Duodenal mucosa (tissue), 2 donors: ENCODE data around the gene KRI1.

Experiments
- H3K27ac ChIP-seq: one replicate; pipeline ENCODE4 v1.7.0; 2013; ENCODE audit warnings: low read depth, low read length
- H3K27me3 ChIP-seq, 2 donors: one replicate each; pipeline ENCODE4 v1.7.0; 2013; ENCODE audit warnings: low read length in 2 of 2, control low read depth in 1 of 2; ENCODE audit not compliant: insufficient read depth in 2 of 2, control insufficient read depth in 1 of 2
- H3K36me3 ChIP-seq, 2 donors: one replicate each; pipeline ENCODE4 v1.7.0; 2013; ENCODE audit warnings: low read length in 2 of 2, control low read depth in 1 of 2; ENCODE audit not compliant: insufficient read depth in 2 of 2, control insufficient read depth in 1 of 2
- H3K4me1 ChIP-seq, 2 donors: one replicate each; pipeline ENCODE4 v1.7.0; 2013; ENCODE audit warnings: low read length in 2 of 2, control low read depth in 1 of 2; ENCODE audit not compliant: insufficient read depth in 2 of 2, control insufficient read depth in 1 of 2
- H3K4me3 ChIP-seq, 2 donors: one replicate each; pipeline ENCODE4 v1.7.0; 2013; ENCODE audit warnings: low read length in 2 of 2, low read depth in 1 of 2
- H3K9ac ChIP-seq, 2 donors: one replicate each; pipeline ENCODE4 v1.7.0; 2013; ENCODE audit warnings: low read length in 2 of 2, low read depth in 1 of 2
- H3K9me3 ChIP-seq, 2 donors: one replicate each; pipeline ENCODE4 v1.7.0; 2013; ENCODE audit warnings: low read length in 2 of 2, control low read depth in 1 of 2; ENCODE audit not compliant: control insufficient read depth in 1 of 2

The KRI1 gene

DNA sequence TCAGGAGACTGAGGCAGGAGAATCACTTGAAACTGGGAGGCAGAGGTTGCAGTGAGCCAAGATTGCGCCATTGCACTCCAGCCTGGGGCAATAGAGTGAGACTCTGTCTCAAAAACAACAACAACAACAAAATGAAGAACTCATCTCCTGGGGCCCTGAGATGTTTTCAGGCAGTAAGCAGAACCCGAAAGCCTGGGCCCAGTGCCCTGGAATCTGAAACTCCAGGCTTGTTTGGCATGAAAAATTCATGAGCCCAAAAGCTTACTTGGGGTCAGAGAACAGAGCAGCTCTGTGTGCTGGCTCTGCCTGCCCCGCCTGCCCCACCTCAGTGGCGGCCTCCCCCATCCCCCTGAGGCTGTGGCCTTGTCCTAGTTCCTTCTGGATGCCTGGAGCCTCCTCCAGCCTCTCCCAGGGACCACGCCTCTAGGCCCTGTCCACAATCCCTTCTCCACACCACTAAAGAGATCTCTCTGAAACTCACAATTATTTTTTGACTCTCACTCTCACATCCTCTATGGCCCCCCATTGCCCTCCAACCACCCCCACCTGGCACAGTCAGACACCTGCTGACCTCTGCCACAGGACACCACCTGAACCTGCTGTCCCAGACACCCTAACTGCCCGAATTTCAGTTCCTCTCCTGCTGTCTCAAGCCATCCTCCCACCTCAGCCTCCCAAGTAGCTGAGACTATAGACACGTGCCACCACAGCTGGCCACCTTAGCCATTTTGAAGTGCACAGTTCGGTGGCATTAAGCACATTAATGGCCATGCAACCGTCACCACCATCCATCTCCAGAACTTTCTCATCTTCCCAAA lies 28.2 kb upstream of the KRI1 start:
- H3K4me1 ChIP-seq = peaks cover 6 to 18% of the 10 kb centered on the region in 2 donors
- no peak overlapping the region for H3K4me3 ChIP-seq
- no peak overlapping the region for H3K27ac ChIP-seq
- H3K27me3 ChIP-seq = no peaks in the 10 kb centered on the region
- H3K36me3 ChIP-seq = no peaks in the 10 kb centered on the region
- no peaks in the 10 kb centered on the region for H3K9me3 ChIP-seq
- H3K9ac ChIP-seq = no peak overlapping the region

DNA sequence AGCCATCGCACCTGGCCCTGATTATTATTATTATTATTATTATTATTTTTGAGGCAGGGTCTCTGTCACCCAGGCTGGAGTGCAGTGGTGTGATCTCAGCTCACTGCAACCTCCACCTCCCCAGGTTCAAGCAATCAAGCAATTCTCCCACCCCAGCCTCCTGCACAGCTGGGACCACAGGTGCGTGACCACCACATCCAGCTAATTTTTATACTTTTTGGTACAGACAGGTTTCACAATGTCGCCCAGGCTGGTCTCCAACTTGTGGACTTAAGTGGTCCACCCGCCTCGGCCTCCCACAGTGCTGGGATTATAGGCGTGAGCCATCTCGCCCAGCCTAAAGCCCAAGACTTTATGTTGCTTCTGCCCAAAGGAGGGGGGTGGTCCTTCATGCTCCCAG lies 27.3 kb upstream of the KRI1 start:
- Histone ChIP-seq H3K27me3 (no peaks in the 10 kb centered on the region), H3K36me3 (no peaks in the 10 kb centered on the region), H3K4me1 (peaks cover 6 to 18% of the 10 kb centered on the region in 2 donors), H3K9me3 (no peaks in the 10 kb centered on the region), H3K9ac (no peak overlapping the region), H3K4me3 (no peak overlapping the region), H3K27ac (no peak overlapping the region)

DNA sequence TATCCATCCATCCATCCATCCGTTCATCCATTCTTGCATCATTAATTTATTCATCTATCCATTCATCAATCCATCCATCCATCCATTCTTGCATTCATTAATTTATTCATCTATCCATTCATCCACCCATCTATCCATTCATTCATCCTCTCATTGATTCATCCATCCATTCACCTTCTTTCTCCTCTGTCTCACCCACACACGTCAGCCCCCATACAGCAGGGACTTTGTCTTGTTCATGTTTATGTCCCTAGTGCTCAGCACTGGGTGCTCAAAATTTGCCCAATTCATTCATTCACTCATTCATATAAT lies 22.0 kb upstream of the KRI1 start:
- Histone ChIP-seq H3K4me3 (no peak overlapping the region), H3K4me1 (no peaks in the 10 kb centered on the region), H3K9me3 (no peaks in the 10 kb centered on the region), H3K9ac (no peak overlapping the region), H3K27ac (no peak overlapping the region), H3K36me3 (peaks cover 3 to 8% of the 10 kb centered on the region in 2 donors), H3K27me3 (no peaks in the 10 kb centered on the region)

DNA sequence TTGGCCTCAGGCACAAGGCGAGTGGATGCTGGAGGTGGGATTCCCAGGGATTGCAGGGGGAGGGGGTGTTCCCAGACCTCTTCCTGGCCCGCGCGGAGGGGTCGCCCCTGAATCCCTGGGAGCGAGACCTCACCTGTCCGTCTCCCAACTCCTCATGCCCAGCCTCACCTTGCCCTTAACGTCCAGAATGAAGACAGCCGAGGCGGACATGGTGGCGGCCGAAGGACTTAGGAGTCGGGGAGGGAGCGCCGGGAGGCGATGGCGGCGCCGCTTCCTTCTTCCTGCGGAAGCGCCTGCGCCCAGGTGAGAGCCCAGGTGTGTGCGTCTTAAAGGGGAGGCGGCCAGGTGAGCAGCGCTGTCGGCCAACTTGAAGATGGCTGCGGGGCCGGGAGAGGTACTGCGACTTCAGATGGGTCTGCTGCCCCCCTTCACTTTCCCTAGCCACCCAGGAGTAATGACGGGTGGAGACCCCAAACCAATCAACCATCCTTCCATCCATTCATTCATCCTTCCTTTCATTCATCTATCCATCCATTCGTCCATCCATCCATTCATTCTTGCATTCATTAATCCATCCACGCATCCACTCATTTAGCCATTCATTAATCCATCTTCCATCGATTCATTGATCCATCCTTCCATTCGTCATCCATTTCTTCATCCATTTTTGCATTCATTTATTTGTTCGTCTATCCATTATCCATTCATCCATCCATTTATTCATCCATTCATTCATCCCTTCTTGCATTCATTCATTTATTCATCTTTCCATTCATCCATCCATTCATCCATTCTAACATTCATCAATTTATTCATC lies 21.4 kb upstream of the KRI1 start, which contains the start of gene AP1M2:
Gene AP1M2, minus strand, starts transcription at position 291 of the 817 bp plus-strand sequence. Its CDS starts 81 bp downstream, at position 210.
- no peaks in the 10 kb centered on the region for H3K9me3 ChIP-seq
- H3K4me3 ChIP-seq = peak within 1 kb of the TSS; percentile 79 to 86
- no peaks in the 10 kb centered on the region for H3K27me3 ChIP-seq
- no peaks in the 10 kb centered on the region for H3K4me1 ChIP-seq
- H3K27ac ChIP-seq = no peak within 1 kb of the TSS
- H3K9ac ChIP-seq = peak within 1 kb of the TSS; percentile 74 to 80
- H3K36me3 ChIP-seq = peaks cover 3 to 8% of the 10 kb centered on the region in 2 donors

DNA sequence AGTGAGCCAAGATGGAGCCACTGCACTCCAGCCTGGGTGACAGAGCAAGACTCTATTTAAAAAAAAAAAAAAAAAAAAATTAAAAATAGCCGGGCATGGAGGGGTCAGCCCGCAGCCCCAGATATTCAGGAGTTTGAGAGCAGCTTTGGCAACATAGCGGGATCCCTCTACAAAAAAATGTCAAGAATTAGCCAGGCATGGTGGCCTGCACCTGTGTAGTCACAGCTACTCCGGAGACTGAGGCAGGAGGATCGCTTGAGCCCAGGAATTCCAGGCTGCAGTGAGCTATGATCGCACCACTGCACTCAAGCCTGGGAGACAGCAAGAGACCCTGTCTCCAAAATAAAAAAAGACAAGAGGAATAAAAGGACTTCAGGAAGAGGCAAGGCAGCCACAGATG lies 20.6 kb upstream of the KRI1 start:
- Histone ChIP-seq H3K9ac (peak overlapping the region; percentile 74 to 80), H3K36me3 (peaks cover 6 to 9% of the 10 kb centered on the region in 2 donors), H3K27ac (no peak overlapping the region), H3K4me1 (peaks cover 0 to 3% of the 10 kb centered on the region in 2 donors), H3K27me3 (no peaks in the 10 kb centered on the region), H3K9me3 (no peaks in the 10 kb centered on the region), H3K4me3 (peak overlapping the region; percentile 79 to 86)

DNA sequence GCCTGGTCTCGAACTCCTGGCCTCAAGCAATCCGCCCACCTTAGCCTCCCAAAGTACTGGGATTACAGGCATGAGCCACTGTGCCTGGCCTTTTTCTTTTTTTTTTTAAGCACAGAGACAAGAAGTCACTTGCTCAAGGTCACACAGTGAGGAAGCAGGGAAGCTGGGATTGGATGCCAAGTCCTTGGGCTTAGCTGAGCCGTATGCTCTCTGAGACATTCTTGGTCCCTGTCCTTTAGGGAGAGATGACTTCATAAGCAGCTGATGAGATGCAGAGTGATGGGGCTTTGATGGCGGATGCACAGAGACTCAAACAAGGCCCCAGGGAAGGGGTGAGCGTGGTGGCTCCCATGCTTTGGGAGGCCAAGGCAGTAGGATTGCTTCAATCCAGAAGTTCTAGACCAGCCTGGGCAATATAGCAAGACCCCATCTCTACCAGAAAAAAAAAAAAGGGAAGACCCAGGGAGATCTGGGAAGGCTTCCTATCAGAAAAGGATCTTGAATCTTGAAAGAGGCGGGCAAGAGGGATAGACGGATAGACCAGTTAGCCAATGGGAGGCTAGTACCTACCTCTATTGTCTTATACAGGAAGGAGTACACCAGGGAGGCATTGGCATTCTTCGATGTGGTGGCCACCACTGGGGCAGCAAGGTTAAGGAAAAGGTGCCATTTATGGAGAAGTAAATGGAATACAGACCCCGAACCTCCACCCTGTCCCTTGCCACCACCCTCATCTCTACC lies 17.4 kb upstream of the KRI1 start:
- no peak overlapping the region for H3K27ac ChIP-seq
- H3K36me3 ChIP-seq = peaks cover 12 to 17% of the 10 kb centered on the region in 2 donors
- H3K4me1 ChIP-seq = peaks cover 0 to 7% of the 10 kb centered on the region in 2 donors
- H3K9ac ChIP-seq = no peak overlapping the region
- no peaks in the 10 kb centered on the region for H3K9me3 ChIP-seq
- H3K4me3 ChIP-seq = no peak overlapping the region
- H3K27me3 ChIP-seq = no peaks in the 10 kb centered on the region

DNA sequence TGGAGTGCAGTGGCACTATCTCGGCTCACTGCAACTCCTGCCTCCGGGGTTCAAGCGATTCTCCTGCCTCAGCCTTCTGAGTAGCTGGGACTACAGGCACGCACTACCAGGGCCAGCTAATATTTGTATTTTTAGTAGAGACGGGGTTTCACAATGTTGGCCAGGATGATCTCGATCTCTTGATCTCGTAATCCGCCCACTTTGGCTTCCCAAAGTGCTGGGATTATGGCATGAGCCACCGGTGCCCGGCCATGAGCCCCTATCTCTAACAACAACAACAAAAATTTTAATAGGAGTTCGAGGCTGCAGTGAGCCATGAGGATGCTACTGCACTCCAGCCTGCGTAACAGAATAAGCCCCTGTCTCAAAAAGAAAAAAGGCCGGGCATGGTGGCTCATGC lies 16.3 kb upstream of the KRI1 start:
- Histone ChIP-seq H3K9me3 (no peaks in the 10 kb centered on the region), H3K27me3 (no peaks in the 10 kb centered on the region), H3K4me1 (peaks cover 0 to 7% of the 10 kb centered on the region in 2 donors), H3K36me3 (peaks cover 12 to 21% of the 10 kb centered on the region in 2 donors), H3K4me3 (no peak overlapping the region), H3K9ac (no peak overlapping the region), H3K27ac (no peak overlapping the region)

DNA sequence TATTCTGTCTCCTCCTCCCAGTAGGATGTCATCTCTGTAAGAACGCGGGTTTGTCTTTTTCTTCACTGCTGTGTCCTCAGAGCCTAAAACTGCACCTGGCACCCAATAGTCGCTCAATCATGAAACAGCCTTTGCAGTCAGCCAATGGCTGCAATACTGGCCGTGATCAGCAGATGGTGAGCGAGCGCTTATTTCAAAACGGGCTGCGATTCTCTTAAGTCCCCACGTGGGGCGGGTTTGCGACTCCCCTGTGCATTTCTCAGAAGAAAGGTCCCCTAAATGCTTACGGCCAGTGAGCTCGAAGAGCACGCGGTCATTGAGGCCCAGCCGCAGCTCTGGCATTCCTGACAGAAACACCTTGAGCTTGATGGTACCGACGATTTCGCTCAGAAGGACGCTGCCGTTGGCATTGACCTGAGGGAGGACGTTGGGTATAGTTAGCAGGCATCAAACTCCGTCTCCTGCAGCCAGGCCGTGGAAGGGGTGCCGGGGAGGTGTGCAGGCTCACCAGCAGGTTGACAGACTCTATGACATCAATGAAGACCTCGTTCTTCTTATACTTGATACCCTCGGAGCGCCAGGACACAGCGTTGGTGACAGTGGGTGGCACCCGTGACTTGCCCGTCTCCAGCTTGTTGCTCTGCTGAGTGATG lies 15.3 kb upstream of the KRI1 start:
- Histone ChIP-seq H3K4me1 (peaks cover 0 to 7% of the 10 kb centered on the region in 2 donors), H3K9me3 (no peaks in the 10 kb centered on the region), H3K36me3 (peaks cover 12 to 21% of the 10 kb centered on the region in 2 donors), H3K9ac (no peak overlapping the region), H3K4me3 (peak overlapping the region in 1 of 2 donors; percentile 42), H3K27ac (no peak overlapping the region), H3K27me3 (no peaks in the 10 kb centered on the region)

DNA sequence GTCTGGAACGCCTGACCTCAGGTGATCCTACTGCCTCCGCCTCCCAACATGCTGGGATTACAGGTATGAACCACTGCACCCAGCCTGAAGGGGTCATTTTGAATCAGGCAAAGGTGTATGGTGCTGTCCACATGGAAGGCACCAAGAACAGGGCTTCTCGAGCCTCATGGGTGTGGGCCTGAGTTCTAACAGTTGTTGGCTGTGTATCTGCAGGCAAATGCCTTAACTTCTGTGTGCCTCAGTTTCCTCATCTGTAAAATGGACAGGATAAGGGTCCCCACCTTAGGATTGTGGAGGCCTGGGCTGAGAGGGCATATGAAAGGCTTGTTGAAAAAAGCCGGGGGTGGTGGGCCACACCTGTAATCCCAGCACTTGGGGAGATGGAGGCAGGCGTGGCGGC lies 12.1 kb upstream of the KRI1 start:
- H3K4me3 ChIP-seq = no peak overlapping the region
- no peaks in the 10 kb centered on the region for H3K27me3 ChIP-seq
- H3K9me3 ChIP-seq = no peaks in the 10 kb centered on the region
- peaks cover 0 to 7% of the 10 kb centered on the region in 2 donors for H3K4me1 ChIP-seq
- H3K27ac ChIP-seq = no peak overlapping the region
- H3K9ac ChIP-seq = no peak overlapping the region
- peaks cover 9 to 13% of the 10 kb centered on the region in 2 donors for H3K36me3 ChIP-seq
